ENCODE measurements around the gene TWNK.

- TF ChIP-seq CTCF (IDR thresholded peaks at IDR 0.05; ENCODE audit: low read depth, low read length, poor library complexity, severe bottlenecking), result peak; percentile 91
- TF ChIP-seq EZH2phosphoT487 (IDR thresholded peaks at IDR 0.05; ENCODE audit: borderline replicate concordance, low read length), result no peak
Observed at GRCh38 chr10:100998991-100999741, 11.8 kb downstream of the TWNK start.

Measured in DOHH2 (cell line).